ENCODE measurements around the gene ISCU. TPM values are rescaled to one million over a fixed set of nuclear protein-coding genes. Genes with fewer than 3 reads are reported as not detected.
"Not testable (repeated sequence)": the region's sequence is repeated elsewhere in the genome, so short reads cannot be mapped to it uniquely, and the experiment has no call there.

The ISCU gene
- total RNA-seq, 1 experiment from 2014 or later, result 137 TPM

- no peak for DNase-seq (ENCODE audit: low spot score)
These were observed 18.7 kb upstream of the ISCU start for GRCh38 chr12:108543652-108544051.

- no peak for DNase-seq (ENCODE audit: low spot score)
These were observed 14.7 kb upstream of the ISCU start for GRCh38 chr12:108547686-108548085.

- DNase-seq (ENCODE audit: low spot score), result no peak
These were observed 13.4 kb upstream of the ISCU start for GRCh38 chr12:108548954-108549521.

- no peak for DNase-seq (ENCODE audit: low spot score)
These were observed 10.9 kb upstream of the ISCU start for GRCh38 chr12:108551535-108551934.

- no peak for DNase-seq (ENCODE audit: low spot score)
These were observed 8.6 kb upstream of the ISCU start for GRCh38 chr12:108553799-108554198.

- DNase-seq (ENCODE audit: low spot score), result not testable (repeated sequence)
These were observed 7.0 kb upstream of the ISCU start for GRCh38 chr12:108555383-108555782.

GRCh38 chr12:108559007-108559655, 3.3 kb upstream of the ISCU start:
- DNase-seq (ENCODE audit: low spot score), result no peak

GRCh38 chr12:108559748-108560147, 2.6 kb upstream of the ISCU start:
- no peak for DNase-seq (ENCODE audit: low spot score)

- no peak for DNase-seq (ENCODE audit: low spot score)
These were observed 2.1 kb upstream of the ISCU start for GRCh38 chr12:108560321-108560721.

- peak; percentile 84 for DNase-seq (ENCODE audit: low spot score)
These were observed 1.4 kb upstream of the ISCU start, which contains the start of gene SART3 for GRCh38 chr12:108560752-108561719. Gene SART3, minus strand, starts transcription at chr12:108561173. Its CDS starts 19 bp downstream, at chr12:108561154.

- no peak for DNase-seq (ENCODE audit: low spot score)
These were observed 496 bp upstream of the ISCU start for GRCh38 chr12:108561852-108562347.

- peak; percentile 84 for DNase-seq (ENCODE audit: low spot score)
These were observed 874 bp downstream of the ISCU start for GRCh38 chr12:108563136-108563803.

- no peak for DNase-seq (ENCODE audit: low spot score)
These were observed 1.4 kb downstream of the ISCU start for GRCh38 chr12:108563804-108564151.

GRCh38 chr12:108564724-108565123, 2.3 kb downstream of the ISCU start:
- no peak for DNase-seq (ENCODE audit: low spot score)

- no peak for DNase-seq (ENCODE audit: low spot score)
These were observed 2.8 kb downstream of the ISCU start for GRCh38 chr12:108565146-108565545.

- peak; percentile 90 for DNase-seq (ENCODE audit: low spot score)
These were observed 3.6 kb downstream of the ISCU start for GRCh38 chr12:108565976-108566375.

- no peak for DNase-seq (ENCODE audit: low spot score)
These were observed 4.1 kb downstream of the ISCU start for GRCh38 chr12:108566452-108566851.

- peak; percentile 19 for DNase-seq (ENCODE audit: low spot score)
These were observed 5.3 kb downstream of the ISCU start for GRCh38 chr12:108567406-108568337.

GRCh38 chr12:108568338-108569154, 6.2 kb downstream of the ISCU start:
- no peak for DNase-seq (ENCODE audit: low spot score)
